Smooth muscle cell (in vitro differentiated cells): ENCODE results near the gene SLC24A3. TPM values are rescaled to one million over a fixed set of nuclear protein-coding genes. Genes with fewer than 3 reads are reported as not detected.

Experiments
- DNase-seq: peaks from one replicate; lab custom pipeline; 2025; ENCODE audit not compliant: unreplicated experiment; lab: John Stamatoyannopoulos, UW
- H2AFZ ChIP-seq: fragments of 200-600 bp; sonication (generic); 2 replicates; pipeline ENCODE4 v1.6.0; 2016; ENCODE audit warnings: antibody characterized with exemption, low read depth, mild to moderate bottlenecking
- H3F3A ChIP-seq: fragments of 200-600 bp; sonication (generic); 2 replicates; pipeline ENCODE4 v1.6.0; 2017; ENCODE audit warnings: antibody characterized with exemption, low read depth
- H3K27ac ChIP-seq: fragments of 200-600 bp; sonication (generic); 2 replicates; pipeline ENCODE4 v1.5.1; 2016; ENCODE audit warnings: low read depth, mild to moderate bottlenecking
- H3K27me3 ChIP-seq: fragments of 200-600 bp; sonication (generic); 2 replicates; pipeline ENCODE4 v1.6.1; 2016; ENCODE audit warnings: low read depth, mild to moderate bottlenecking
- H3K36me3 ChIP-seq: fragments of 200-600 bp; sonication (generic); 2 replicates; pipeline ENCODE4 v1.5.1; 2016; ENCODE audit warnings: low read depth
- H3K4me1 ChIP-seq: fragments of 200-600 bp; sonication (generic); 2 replicates; pipeline ENCODE4 v1.5.1; 2016; ENCODE audit warnings: low read depth
- H3K4me2 ChIP-seq: fragments of 200-600 bp; sonication (generic); 2 replicates; pipeline ENCODE4 v1.6.0; 2016; ENCODE audit warnings: mild to moderate bottlenecking
- H3K4me3 ChIP-seq: fragments of 200-600 bp; sonication (generic); 2 replicates; pipeline ENCODE4 v1.5.1; 2016; ENCODE audit warnings: mild to moderate bottlenecking
- H3K79me2 ChIP-seq: fragments of 200-600 bp; sonication (generic); 2 replicates; pipeline ENCODE4 v1.6.0; 2016; ENCODE audit warnings: low read depth, mild to moderate bottlenecking
- H3K9ac ChIP-seq: fragments of 200-600 bp; sonication (generic); 2 replicates; pipeline ENCODE4 v1.6.0; 2016; ENCODE audit warnings: low read depth
- H3K9me3 ChIP-seq: fragments of 200-600 bp; sonication (generic); replicated peaks from 2 replicates; pipeline ENCODE4 v1.5.1; 2016; ENCODE audit warnings: low read depth
- H4K20me1 ChIP-seq: fragments of 200-600 bp; sonication (generic); 2 replicates; pipeline ENCODE4 v1.6.0; 2016; ENCODE audit warnings: low read depth
- WGBS: methylation state at CpG from one replicate; pipeline ENCODE4 v1.1.7; 2016; ENCODE audit warnings: low lambda C conversion rate; 5-methylcytosine and 5-hydroxymethylcytosine counted together
- polyA plus RNA-seq: library from polyadenylated mRNA; unstranded; fragments of >200 nt; fragmentation: Nextera tagmentation; extraction: Ambion mirVana; gene quantifications from 2 replicates; pipeline ENCODE4 v1.2.1, GENCODE V29; 2016
- total RNA-seq: library from RNA; depleted of rRNA; stranded (reverse); fragments of >200 nt; gene quantifications from 2 replicates; pipeline ENCODE4 v1.2.3, GENCODE V29; 2014
- TF ChIP-seq, protein P1 (sequence below): fragments of 200-600 bp; sonication (generic); IDR thresholded peaks from 2 replicates; pipeline ENCODE4 v1.5.1; 2017; ENCODE audit warnings: borderline replicate concordance, mild to moderate bottlenecking, antibody characterized with exemption; ENCODE audit not compliant: insufficient read depth, poor library complexity, severe bottlenecking

SLC24A3 gene
- total and polyA plus RNA-seq, 2 experiments from 2014 or later: 2.5 to 3.2 TPM

DNA sequence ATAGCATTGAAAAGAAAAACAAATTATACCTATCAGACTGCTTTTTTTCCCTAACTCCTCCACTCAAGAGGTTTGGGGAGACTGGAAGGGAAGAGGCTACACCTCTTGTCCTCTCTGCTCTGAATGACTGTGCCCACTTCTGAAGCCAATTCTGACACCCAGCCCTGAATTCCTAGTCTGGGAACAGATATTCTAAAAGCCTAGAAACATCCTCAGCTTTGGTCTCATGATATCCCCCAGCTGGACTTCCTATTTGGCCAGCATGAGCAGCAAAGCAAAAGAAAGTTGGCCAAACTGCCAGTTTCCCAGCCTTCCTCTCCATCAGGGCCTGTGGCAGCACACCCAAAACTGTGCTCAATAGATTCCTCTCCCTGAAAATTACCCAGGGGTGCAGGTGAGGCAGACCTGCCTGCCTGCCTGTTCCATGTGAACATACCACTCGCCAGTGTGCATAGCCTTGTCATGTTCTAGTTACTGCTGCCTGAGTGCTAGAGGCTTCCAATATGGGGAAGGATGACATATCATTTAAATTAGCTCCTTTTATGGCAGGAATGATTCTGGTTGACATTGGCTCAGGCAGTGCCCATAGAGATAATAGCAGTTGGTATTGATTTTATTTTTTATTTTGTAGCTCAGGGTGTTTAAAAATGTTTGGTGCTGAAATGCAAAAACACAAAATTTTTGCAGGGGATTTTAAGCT lies 393.5 kb downstream of the SLC24A3 start:
- no peak for DNase-seq
- TF ChIP-seq, protein P1, sequence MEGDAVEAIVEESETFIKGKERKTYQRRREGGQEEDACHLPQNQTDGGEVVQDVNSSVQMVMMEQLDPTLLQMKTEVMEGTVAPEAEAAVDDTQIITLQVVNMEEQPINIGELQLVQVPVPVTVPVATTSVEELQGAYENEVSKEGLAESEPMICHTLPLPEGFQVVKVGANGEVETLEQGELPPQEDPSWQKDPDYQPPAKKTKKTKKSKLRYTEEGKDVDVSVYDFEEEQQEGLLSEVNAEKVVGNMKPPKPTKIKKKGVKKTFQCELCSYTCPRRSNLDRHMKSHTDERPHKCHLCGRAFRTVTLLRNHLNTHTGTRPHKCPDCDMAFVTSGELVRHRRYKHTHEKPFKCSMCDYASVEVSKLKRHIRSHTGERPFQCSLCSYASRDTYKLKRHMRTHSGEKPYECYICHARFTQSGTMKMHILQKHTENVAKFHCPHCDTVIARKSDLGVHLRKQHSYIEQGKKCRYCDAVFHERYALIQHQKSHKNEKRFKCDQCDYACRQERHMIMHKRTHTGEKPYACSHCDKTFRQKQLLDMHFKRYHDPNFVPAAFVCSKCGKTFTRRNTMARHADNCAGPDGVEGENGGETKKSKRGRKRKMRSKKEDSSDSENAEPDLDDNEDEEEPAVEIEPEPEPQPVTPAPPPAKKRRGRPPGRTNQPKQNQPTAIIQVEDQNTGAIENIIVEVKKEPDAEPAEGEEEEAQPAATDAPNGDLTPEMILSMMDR: no peak
- H3K79me2 ChIP-seq: no peaks in the 10 kb centered on the region

DNA sequence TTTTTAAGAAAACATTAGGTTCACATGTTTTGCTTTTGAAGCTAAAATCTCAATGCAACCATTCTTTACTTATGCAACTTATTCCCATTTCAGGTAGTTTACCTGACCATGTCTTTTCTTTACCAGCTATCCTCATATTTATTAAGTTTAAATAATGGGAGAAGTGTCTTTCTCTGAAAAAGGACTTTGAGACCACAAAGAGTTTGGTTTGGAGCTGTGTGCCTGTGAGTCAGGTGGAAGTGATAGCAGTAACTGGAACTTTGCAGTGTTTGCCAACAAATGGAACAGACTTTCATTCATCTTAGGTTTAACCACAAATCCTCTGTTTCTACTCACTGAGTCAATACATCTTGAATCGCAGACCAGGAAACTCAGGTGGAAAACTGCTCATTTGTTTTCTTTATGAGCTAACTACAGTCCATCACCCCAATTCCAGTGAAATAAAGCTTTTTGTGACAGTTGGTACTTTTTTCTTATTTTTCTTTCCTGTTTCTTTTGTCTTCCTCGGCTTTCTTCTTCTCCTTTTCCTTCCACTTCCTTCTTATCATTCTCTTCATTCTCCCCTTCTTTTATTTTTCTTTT lies 397.3 kb downstream of the SLC24A3 start:
- no peaks in the 10 kb centered on the region for H3K9me3 ChIP-seq
- TF ChIP-seq, protein P1: no peak
- no peaks in the 10 kb centered on the region for H3F3A ChIP-seq
- H3K79me2 ChIP-seq: no peaks in the 10 kb centered on the region
- 91% methylated on average over 2 of the region's 2 CpGs for WGBS
- no peak overlapping the region for H3K27ac ChIP-seq
- H2AFZ ChIP-seq: no peak overlapping the region
- H4K20me1 ChIP-seq: no peaks in the 10 kb centered on the region
- DNase-seq: no peak
- H3K27me3 ChIP-seq: peaks cover 9% of the 10 kb centered on the region
- H3K4me3 ChIP-seq: no peak overlapping the region
- H3K4me2 ChIP-seq: no peak overlapping the region
- no peaks in the 10 kb centered on the region for H3K4me1 ChIP-seq
- H3K36me3 ChIP-seq: no peaks in the 10 kb centered on the region
- no peak overlapping the region for H3K9ac ChIP-seq

More for the DNA sequence above, 393.5 kb downstream of the SLC24A3 start:
- Histone ChIP-seq H2AFZ (no peak overlapping the region), H3K27me3 (peaks cover 8% of the 10 kb centered on the region), H3K9ac (no peak overlapping the region), H3K4me2 (no peak overlapping the region), H4K20me1 (no peaks in the 10 kb centered on the region), H3K4me1 (no peaks in the 10 kb centered on the region), H3F3A (no peaks in the 10 kb centered on the region), H3K27ac (no peak overlapping the region), H3K4me3 (no peak overlapping the region), H3K36me3 (no peaks in the 10 kb centered on the region), H3K9me3 (no peaks in the 10 kb centered on the region)
- 92% methylated on average over 1 of the region's 1 CpG for WGBS

DNA sequence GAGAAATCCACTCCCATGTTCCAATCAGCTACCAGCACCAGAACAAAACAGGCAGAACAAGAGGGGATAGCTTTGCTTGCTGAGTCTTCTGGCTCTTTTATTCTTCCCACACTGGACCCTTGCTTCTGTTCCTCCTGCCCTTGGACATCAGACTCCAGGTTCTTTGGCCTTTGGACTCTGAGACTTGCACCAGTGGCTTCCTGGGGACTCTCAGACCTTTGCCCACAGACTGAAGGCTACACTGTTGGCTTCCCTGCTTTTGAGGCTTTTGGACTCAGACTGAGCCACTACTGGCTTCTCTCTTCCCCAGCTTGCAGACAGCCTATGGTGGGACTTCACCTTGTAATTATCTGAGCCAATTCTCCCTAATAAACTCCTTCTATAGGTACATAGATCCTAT lies 403.2 kb downstream of the SLC24A3 start:
- H3K9me3 ChIP-seq: no peaks in the 10 kb centered on the region
- TF ChIP-seq, protein P1: no peak
- peaks cover 4% of the 10 kb centered on the region for H3K27me3 ChIP-seq
- H3K4me1 ChIP-seq: no peaks in the 10 kb centered on the region
- H3K4me3 ChIP-seq: no peak overlapping the region
- no peak overlapping the region for H2AFZ ChIP-seq
- H3F3A ChIP-seq: no peaks in the 10 kb centered on the region
- H3K36me3 ChIP-seq: no peaks in the 10 kb centered on the region
- H3K79me2 ChIP-seq: no peaks in the 10 kb centered on the region
- H3K4me2 ChIP-seq: no peak overlapping the region
- no peaks in the 10 kb centered on the region for H4K20me1 ChIP-seq
- DNase-seq: no peak
- no peak overlapping the region for H3K9ac ChIP-seq
- H3K27ac ChIP-seq: no peak overlapping the region

DNA sequence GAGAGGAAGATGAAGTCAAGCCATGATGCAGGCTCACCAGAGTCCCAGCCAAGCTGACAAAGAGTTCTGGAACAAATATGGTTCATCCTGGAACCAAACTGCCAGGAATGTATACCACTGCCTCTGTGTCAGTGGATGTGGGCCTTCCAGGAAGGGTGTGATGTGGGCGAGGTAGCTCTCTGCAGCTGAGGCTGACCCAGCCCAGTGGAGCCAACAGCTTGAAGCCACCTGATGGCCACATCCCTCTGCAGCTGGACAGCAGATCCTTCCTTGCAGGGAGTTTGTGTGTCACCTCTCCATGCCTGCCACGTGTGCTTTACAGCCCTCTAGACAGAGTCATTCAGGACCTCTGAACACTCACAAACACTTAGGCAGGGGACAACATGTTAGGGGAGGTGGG lies 403.6 kb downstream of the SLC24A3 start:
- Histone ChIP-seq H3K27ac (no peak overlapping the region), H3K4me2 (no peak overlapping the region), H4K20me1 (no peaks in the 10 kb centered on the region), H2AFZ (no peak overlapping the region), H3K9ac (no peak overlapping the region), H3K27me3 (no peaks in the 10 kb centered on the region), H3K9me3 (no peaks in the 10 kb centered on the region), H3K79me2 (no peaks in the 10 kb centered on the region), H3F3A (no peaks in the 10 kb centered on the region), H3K36me3 (no peaks in the 10 kb centered on the region), H3K4me3 (no peak overlapping the region), H3K4me1 (no peaks in the 10 kb centered on the region)
- DNase-seq: no peak
- TF ChIP-seq, protein P1: no peak
- 81% methylated on average over 2 of the region's 2 CpGs for WGBS
